Bronchial epithelial cell (primary cell): ENCODE measurements around the gene NACC2. TPM values are rescaled to one million over a fixed set of nuclear protein-coding genes. Genes with fewer than 3 reads are reported as not detected.
"Not testable (repeated sequence)": the region's sequence is repeated elsewhere in the genome, so short reads cannot be mapped to it uniquely, and the experiment has no call there.

ENCODE experiments used
- DNase-seq: peaks from one replicate; pipeline ENCODE4 v3.0.0-alpha.2; 2010; ENCODE audit warnings: low read depth
- FAIRE-seq: peaks from 2 replicates; lab custom pipeline; 2011; peaks lifted over from hg19 to GRCh38; lab: Jason Lieb, UNC
- H3K27me3 ChIP-seq: 2 replicates; pipeline ENCODE4 v1.5.1; 2011; ENCODE audit warnings: low read length; ENCODE audit not compliant: control insufficient read depth, insufficient read depth
- H3K36me3 ChIP-seq: 2 replicates; pipeline ENCODE4 v1.5.1; 2011; ENCODE audit warnings: low read length; ENCODE audit not compliant: control insufficient read depth, insufficient read depth
- H3K4me3 ChIP-seq: 2 replicates; pipeline ENCODE4 v1.5.1; 2011; ENCODE audit warnings: mild to moderate bottlenecking, low read depth, low read length, control low read depth
- CTCF ChIP-seq: IDR thresholded peaks from 2 replicates; pipeline ENCODE4 v1.5.1; 2011; ENCODE audit warnings: mild to moderate bottlenecking, moderate library complexity, low read length, control low read depth, inconsistent platforms; ENCODE audit not compliant: insufficient read depth, severe bottlenecking
- total RNA-seq: library from RNA; depleted of rRNA; stranded (reverse); fragments of >200 nt; gene quantifications from 2 replicates; pipeline ENCODE4 v1.2.1, GENCODE V29; 2014

Gene NACC2
- total RNA-seq, 1 donor from 2014 or later, result 7.6 TPM

DNA sequence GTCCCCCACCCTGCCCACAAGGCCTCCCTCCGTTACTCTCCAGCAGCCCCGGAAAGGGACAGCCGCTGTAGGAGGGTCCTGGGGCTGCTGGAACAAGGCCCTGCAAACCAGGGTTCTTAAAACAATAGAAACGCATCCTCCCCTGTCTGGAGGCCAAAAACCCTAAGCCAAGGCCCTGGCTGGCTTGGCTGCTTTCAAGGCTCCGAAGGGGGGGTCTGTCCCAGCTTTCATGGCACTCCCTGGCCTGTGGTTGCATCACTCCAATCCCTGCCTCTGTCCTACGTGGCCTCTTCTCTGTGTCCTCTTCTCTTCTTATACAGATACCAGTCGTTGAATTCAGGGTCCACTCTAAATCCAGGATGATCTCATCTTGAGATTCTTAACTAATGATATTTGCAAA lies 126.5 kb downstream of the NACC2 start:
- FAIRE-seq (no peak), DNase-seq (no peak)
- no peak for TF ChIP-seq CTCF
- no peaks in the 10 kb centered on the region for H3K36me3 ChIP-seq
- peaks cover 2% of the 10 kb centered on the region for H3K27me3 ChIP-seq
- H3K4me3 ChIP-seq, result no peak overlapping the region

- FAIRE-seq, result no peak
- H3K36me3 ChIP-seq, result no peaks in the 10 kb centered on the region
Observed at GRCh38 chr9:135968083-135968476, 127.0 kb downstream of the NACC2 start.

GRCh38 chr9:135966916-135967260 lies 128.2 kb downstream of the NACC2 start:
- FAIRE-seq, H3K4me3 ChIP-seq, H3K36me3 ChIP-seq, DNase-seq, H3K27me3 ChIP-seq: not testable (repeated sequence)

More at GRCh38 chr9:135968083-135968476, 127.0 kb downstream of the NACC2 start:
- Histone ChIP-seq H3K27me3 (peaks cover 2% of the 10 kb centered on the region), H3K4me3 (no peak overlapping the region)
- no peak for DNase-seq
- TF ChIP-seq CTCF, result no peak

GRCh38 chr9:135965124-135965756 lies 129.8 kb downstream of the NACC2 start:
- Histone ChIP-seq H3K27me3 (peaks cover 2% of the 10 kb centered on the region), H3K4me3 (no peak overlapping the region), H3K36me3 (no peaks in the 10 kb centered on the region)
- no peak for TF ChIP-seq CTCF
- DNase-seq, result no peak
- FAIRE-seq, result no peak

GRCh38 chr9:135963938-135964337 lies 131.2 kb downstream of the NACC2 start:
- no peak for FAIRE-seq
- Histone ChIP-seq H3K36me3 (no peaks in the 10 kb centered on the region), H3K27me3 (no peaks in the 10 kb centered on the region), H3K4me3 (no peak overlapping the region)
- TF ChIP-seq CTCF, result no peak
- no peak for DNase-seq

- no peak overlapping the region for H3K4me3 ChIP-seq
- H3K27me3 ChIP-seq, result no peaks in the 10 kb centered on the region
- no peak for DNase-seq
- no peak for FAIRE-seq
- H3K36me3 ChIP-seq, result no peaks in the 10 kb centered on the region
- no peak for TF ChIP-seq CTCF
Observed at GRCh38 chr9:135963338-135963737, 131.8 kb downstream of the NACC2 start.
